ENCODE measurements around the gene SLITRK3. TPM values are rescaled to one million over a fixed set of nuclear protein-coding genes. Genes with fewer than 3 reads are reported as not detected.

SLITRK3 gene, protein sequence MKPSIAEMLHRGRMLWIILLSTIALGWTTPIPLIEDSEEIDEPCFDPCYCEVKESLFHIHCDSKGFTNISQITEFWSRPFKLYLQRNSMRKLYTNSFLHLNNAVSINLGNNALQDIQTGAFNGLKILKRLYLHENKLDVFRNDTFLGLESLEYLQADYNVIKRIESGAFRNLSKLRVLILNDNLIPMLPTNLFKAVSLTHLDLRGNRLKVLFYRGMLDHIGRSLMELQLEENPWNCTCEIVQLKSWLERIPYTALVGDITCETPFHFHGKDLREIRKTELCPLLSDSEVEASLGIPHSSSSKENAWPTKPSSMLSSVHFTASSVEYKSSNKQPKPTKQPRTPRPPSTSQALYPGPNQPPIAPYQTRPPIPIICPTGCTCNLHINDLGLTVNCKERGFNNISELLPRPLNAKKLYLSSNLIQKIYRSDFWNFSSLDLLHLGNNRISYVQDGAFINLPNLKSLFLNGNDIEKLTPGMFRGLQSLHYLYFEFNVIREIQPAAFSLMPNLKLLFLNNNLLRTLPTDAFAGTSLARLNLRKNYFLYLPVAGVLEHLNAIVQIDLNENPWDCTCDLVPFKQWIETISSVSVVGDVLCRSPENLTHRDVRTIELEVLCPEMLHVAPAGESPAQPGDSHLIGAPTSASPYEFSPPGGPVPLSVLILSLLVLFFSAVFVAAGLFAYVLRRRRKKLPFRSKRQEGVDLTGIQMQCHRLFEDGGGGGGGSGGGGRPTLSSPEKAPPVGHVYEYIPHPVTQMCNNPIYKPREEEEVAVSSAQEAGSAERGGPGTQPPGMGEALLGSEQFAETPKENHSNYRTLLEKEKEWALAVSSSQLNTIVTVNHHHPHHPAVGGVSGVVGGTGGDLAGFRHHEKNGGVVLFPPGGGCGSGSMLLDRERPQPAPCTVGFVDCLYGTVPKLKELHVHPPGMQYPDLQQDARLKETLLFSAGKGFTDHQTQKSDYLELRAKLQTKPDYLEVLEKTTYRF
- not detected in 2 replicates for total RNA-seq

DNA sequence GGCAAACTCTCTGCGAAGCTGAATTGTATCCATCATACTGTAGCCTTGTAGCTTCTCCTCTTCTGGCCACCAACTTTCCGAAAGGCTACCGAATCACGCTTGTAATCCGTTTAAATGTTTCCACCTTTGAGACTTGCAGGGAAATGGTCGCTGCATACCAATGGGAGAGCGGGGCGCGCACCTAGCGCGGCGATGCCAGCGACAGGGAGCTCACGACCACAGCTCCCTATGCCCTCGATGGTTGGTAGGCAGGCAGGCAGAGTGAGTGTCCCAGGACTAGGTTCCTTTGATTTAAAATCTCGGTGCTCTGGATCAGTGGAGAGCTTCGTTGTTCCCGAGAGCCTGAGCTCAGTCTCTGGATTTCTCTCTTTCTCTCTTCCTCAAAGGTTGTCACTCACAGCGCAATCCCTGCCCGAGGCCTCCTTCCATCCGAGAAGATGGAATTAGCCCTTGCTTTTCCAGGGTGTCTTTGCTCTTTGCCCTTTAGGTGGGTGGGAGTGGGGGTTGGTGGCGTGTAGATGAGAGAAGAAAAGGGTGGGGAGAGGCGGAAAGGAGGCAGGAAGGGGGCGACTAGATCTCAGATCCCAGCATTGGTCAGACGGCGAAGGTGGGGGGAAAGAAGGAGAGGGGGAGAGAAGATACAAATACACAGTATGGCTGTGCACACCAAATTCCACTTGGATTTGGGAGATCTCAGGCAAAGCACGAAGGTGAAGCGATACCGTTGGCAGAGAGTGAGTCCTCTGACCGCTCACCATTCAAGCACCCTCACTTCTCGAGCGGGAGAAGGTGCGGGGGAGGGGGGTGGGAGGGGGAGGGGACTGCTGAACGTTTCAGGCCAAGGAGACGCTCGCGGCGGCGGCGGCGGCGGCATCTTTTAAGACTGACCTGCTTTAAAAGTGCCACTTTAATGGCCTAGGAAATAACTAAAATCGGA lies at the start of gene SLITRK3:
Gene SLITRK3 (minus strand): TSS at position 745 of the 937 bp plus-strand sequence. CDS start 5,554 bp downstream, outside the sequence.
- DNase-seq (ENCODE audit: extremely low read depth, low read depth, low spot score), result no peak

DNA sequence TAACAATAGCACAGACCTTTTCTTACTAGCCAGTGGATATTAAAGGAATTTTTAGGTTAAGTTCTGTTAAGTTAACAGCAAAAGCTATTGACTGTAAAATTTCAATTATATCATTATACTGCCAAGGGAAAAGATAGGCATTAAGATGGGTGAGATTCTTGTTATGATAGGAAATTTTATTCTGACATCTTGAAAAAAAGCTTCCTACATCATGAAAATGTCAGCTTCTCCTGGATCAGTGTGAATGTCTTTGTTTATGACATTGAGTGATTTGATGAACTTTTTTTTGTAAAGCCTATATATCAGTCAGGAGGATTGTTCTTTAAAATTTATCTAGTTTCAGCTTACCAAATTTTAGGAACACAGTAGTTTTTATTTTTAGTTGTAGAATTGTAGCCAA lies 47.4 kb upstream of the SLITRK3 start:
- DNase-seq (ENCODE audit: extremely low read depth, low read depth, low spot score), result no peak

DNA sequence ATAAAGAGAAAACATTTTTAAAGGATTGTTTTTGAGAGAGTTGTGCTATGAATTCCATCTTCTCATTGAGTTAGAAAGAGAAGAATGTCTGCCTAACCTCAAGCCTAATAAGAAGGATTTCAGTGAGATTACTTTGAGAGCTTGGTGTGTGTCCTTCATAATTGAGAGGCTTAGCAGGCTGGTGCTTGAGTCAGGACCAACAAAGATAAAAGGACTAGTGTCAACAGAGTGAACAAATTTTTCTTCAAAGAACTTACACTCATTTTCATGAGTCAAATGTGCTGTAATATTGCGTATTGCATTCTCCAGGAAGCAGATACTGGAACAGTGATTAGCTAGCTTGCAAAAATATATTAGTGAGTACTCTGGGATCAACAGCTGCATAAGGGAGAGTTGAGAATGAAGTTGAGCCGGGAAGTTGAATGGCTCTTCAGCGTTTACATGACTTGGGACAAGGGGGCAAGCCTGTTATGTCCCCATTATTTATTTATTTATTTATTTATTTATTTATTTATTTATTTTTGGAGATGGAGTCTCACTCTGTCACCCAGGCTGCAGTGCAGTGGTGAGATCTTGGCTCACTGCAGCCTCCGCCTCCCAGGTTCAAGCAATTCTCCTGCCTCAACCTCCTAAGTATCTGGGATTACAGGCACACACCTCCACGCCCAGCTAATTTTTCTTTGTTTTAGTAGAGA lies 37.5 kb upstream of the SLITRK3 start:
- DNase-seq (ENCODE audit: extremely low read depth, low read depth, low spot score), result no peak

DNA sequence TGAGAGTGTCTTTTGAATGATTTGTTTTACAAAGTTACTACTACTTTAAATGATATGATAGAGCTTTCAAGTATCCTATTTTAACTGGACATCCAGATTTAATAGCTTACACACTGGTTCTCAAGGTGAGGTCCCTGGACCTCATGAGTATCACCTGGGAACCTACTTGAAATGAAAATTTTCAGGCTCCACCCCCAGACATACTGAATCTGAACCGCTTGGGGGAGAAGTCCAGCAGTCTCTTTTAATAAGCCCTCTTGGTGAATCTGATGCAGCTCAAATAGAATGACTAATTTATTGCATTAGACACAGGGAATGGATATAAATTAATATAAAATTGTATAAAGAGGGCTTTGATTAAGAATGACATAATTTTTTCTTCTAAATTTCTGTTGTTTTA lies 29.4 kb upstream of the SLITRK3 start:
- no peak for DNase-seq (ENCODE audit: extremely low read depth, low read depth, low spot score)

DNA sequence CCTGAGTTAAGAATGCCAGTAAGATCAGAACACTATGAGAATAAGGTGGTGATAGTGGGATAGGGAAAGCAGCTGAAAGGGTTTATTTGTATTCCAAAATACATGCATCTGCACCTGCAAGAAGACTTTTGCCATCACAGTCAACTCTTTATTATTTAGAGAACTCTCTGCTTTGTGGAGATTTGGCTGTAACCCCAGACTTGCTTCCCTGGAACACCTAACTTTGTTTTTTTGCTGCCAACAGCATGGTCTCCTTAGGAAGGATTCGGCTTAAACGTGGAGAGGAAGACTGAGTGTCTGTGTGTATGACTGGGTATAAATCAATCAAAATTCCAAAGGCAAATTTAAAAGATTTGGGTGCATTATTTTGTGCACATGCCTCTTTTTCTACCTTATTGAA lies 21.6 kb upstream of the SLITRK3 start:
- DNase-seq (ENCODE audit: extremely low read depth, low read depth, low spot score), result no peak

DNA sequence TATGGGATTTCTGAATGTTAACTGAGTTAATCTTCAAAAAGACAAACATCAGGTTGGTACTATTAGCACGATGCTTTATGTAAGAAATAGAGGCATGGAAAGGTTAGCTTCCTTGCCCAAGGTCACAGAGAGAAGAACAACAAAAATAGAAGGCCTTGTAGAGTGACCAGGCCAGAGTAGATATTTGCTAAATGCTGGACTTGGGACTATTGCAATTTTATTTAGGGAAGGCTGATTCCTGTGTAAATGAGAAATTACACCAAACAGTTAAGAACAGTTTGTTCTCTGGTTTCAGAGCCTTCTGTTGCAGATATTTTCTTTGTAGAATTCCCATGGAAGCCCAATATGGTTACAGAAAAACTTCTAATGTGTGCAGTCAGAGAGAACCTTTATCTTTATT lies 16.4 kb upstream of the SLITRK3 start:
- no peak for DNase-seq (ENCODE audit: extremely low read depth, low read depth, low spot score)

DNA sequence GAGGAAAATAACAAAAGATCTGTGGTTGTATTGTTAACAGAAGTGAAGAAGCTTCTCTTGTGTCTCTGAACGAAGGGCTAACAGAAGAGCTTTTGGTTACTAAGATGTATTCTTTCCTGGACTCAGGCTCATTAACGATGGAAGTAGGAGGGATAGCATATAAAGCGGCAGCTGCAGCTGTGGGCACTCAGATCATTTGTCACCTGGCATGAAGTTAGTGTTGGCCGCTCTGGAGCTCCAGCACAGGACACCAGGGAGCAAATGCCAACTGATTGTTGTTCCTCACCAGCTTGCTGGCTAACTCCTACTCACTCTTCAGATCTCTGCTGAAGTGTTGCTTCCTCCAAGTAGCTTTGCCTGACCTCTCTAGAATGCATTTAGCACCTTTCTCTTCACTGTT lies 15.5 kb upstream of the SLITRK3 start:
- DNase-seq (ENCODE audit: extremely low read depth, low read depth, low spot score), result no peak

DNA sequence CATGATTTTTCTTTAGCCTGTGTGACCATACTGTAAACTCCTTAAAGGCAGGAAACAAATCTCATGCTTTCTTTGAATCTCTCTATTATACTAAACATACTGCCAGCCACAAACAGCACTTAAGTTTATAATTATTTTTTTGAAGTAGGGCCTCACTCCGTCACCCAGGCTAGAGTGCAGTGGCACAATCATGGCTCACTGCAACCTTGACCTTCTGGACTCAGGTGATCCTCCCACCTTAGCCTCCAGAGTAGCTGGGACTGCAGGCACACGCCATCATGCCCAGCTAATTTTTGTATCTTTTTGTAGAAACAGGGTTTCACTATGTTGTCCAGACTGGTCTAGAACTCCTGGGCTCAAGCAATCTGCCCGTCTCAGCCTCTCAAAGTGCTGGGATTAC lies 14.5 kb upstream of the SLITRK3 start:
- DNase-seq (ENCODE audit: extremely low read depth, low read depth, low spot score), result no peak

DNA sequence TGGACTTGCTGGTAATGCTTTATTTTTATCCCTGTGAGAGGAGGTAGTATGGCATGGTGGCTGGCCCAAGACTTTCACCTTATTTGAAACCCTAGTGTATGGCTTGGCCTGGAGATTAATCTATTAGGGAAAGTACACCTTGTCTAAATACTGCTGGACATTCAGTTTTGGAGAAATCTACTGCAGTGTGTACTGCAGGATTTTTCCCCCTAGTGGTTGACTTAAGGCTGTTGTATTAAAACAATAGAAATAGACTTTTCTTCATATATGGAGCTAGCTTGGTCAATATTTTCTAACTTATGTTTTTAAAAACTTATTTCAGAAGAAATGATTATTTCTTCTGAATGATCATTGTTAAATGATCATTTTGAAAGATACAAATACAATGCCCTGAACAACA lies 13.9 kb upstream of the SLITRK3 start:
- DNase-seq (ENCODE audit: extremely low read depth, low read depth, low spot score), result no peak

DNA sequence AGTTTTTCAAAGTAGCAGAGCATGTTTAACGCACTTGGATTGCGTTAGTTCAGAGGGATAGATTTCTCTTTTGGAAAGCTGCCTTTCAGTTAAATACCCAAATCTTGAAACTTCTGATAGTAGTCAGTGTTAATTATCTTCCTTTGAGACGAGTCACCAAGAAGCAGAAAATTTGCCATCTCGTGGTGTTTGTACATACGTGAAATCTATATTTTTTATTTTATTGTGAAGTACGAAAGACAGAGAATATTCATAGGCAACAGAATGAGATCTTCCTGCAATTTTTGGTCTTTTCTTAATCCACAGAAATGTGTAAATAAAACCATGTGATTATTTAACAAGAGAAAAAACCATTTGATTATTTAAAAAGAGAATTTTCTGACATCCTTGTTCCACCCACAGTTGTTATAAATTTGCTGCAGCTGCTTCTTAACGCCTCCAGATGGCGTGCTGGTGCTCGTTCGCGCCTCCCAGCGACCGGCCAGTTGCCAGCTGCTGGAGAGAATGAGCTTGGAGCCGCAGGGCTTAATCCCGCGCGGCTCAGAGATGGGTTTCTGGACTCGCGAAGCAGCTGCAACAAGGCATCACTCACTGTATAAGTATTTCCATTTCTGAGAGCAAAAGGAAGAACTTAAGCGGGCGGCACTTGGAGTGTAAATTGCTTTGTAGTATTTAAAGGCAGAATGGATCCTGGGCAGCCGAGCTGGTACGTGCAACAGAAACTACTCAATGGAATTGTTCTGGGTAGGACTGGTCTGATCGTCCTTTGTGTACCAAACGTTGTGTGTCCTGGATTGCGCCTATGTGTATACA lies 10.5 kb upstream of the SLITRK3 start:
- DNase-seq (ENCODE audit: extremely low read depth, low read depth, low spot score), result no peak

DNA sequence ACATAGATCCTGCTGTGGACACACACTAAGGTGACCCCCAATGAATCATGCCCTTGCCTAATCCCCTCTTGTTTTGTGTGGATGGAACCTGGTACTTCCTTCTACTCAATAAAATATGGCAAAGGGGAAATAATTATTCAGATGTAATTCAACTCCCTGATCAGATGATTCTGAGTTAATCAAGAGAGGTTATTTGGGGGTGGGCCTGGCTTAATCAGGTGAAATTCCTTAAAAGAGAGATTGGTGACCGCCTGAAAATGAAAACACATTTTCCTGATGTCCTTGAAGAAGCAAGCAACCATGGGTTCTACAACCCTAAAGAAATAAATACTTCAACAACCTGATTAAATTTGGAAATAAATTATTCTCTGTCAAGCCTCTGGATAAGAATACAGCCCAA lies 8.3 kb upstream of the SLITRK3 start:
- DNase-seq (ENCODE audit: extremely low read depth, low read depth, low spot score), result no peak

DNA sequence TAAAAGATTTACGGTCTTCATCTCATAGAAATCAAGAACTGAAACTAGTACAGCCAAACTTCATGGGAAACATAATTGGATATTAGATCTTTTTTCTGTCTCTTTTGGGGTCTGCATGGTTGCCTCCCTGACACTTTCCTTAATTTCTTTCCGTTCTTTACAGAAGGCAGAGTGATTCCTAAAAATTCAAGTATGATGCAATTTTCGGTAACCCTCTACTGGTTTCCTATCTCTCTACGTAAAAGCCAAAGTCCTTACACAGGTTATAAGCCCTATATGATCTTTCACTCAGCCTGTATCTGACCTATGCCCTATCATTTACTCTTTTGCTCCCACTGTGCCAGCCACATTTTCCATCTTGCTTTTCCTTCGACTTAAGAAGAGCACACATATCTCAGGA lies 6.8 kb upstream of the SLITRK3 start:
- no peak for DNase-seq (ENCODE audit: extremely low read depth, low read depth, low spot score)

DNA sequence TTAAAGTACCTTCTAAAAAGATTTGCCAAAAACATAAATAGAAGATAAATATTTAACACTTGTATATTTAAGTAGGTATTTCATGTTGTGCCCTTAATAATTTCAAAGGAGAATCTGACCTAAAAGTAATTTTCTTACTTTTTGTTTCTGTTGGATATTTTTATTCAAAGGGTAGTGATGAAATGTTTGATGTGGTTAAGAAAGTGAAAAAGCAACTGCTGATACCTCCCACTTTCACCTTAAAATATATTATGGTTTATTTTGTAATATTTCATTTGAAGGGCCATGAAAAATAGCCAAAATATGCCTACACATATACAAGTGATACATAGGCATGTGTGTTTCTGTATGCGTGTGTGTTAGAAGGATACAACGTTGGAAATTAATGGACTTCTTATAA lies 5.8 kb upstream of the SLITRK3 start:
- no peak for DNase-seq (ENCODE audit: extremely low read depth, low read depth, low spot score)

DNA sequence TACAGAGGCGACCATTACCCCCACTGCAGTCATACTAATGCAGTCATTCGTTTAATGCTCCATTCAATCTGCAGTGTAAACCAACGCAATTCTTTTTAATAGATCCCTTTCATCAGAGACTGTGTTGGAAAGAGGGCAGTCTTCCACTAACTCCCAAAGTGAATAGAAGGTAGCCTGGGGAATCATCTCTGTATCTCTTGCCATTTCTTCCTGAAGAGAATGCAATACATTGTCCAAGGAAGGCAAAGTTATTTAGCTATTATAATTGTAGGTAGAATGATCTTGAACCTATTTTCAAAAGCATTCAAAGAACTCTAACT lies 1.3 kb upstream of the SLITRK3 start:
- DNase-seq (ENCODE audit: extremely low read depth, low read depth, low spot score), result no peak

DNA sequence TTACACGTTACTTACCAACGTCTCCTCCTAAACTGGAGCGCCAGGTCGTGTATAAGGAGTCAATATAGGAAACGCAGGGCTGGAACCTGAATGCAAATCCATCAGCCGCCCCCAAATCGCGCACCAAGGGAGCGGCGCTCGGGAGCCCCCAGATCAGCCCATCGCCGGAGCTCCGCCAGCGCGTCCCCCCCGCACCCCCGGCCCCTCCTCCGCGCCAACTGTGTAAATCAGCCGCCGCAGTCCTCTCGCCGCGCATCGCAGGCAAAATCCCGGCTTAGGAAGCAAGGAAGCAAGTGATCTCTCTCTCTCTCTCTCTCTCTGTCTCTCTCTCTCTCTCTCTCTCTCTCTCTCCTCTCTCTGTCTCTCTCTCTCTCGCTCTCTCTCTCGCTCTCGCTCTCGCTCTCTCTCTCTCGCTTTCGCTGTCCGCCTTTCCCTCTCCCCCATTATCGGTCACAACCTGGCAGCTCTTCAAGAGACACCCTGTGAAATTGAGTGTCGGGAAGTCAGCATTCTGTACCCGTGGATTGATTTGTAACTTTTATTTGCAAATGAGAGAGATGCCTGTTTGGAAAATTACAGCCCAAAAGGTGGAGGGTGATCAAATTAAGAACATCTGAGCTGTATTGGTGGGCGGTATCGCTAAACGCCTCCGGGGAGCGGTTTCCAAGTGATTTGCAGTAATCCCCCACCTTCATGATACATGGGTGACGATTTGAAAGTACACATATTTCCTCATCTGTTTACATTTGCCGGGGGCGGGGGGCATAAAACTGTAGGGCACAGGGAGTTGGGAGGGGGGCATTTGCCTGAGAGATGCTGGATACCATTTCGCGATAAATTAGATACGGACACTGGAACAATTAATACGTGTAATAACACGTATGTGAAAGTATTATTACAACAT lies 645 bp upstream of the SLITRK3 start:
- DNase-seq (ENCODE audit: extremely low read depth, low read depth, low spot score), result no peak

DNA sequence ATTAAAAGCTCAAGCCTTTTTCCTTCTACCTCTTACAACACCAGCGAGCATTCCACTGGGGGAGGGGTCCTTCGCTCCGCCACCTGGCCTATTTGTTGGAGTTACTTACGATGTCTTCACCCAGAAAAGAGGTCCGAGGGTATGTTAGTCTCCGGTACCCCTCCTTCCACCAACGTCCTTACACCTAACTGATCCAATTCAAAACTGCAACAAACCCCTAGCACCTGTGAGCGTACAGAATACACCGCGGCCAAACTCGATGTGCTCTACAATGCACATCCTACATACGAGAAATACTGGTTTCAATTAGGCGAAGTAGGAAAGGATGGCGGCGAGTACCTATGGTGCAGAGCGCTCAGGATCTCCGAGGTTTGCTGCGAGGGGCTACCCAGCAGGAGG lies 944 bp downstream of the SLITRK3 start:
- no peak for DNase-seq (ENCODE audit: extremely low read depth, low read depth, low spot score)

DNA sequence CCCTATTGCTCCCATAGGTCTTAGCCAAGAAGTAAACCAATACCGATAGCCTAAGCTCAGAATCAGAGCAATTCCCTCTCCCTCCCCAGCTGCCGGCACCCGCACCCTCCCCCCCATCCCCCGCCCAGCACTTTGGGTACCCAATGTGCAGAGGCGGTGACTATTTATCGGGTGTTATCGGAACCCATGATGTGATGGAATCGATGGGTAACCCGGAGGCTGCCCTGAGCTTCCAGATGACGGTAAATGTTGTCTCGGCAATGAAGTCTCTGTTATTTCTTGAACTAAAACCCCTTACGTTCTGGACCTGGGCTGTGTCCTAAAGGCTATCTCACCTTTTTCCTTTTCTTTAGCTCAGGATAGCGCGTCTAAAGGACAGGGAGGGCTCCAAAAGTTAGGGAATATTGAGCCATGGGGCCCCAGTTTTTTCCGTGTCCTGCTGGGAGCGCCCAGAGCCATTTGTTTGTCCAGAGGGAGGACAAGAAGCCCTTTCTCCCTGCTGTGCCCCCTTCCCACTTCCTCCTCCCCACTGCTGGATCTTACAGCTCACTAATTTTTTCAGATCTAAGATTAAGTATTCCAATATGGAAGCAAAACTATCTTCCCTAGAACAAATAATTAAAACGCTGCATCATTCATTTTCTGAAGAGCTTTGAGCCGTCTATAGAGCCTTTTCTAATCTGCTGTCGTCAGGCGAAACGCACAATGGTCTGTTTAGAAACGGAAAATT lies 1.5 kb downstream of the SLITRK3 start:
- DNase-seq (ENCODE audit: extremely low read depth, low read depth, low spot score), result no peak
